Osteoblast (primary cell): ENCODE data around the gene TMEM183A. TPM values are rescaled to one million over a fixed set of nuclear protein-coding genes. Genes with fewer than 3 reads are reported as not detected.

ENCODE experiments used
- DNase-seq: peaks from one replicate; pipeline ENCODE4 v3.0.0; 2011; ENCODE audit warnings: low spot score, mixed read lengths; ENCODE audit not compliant: insufficient read length; ENCODE audit errors: missing footprints
- H2AFZ ChIP-seq: 2 replicates; pipeline ENCODE4 v1.6.0; 2011; ENCODE audit warnings: mild to moderate bottlenecking, low read length
- H3K27ac ChIP-seq: 2 replicates; pipeline ENCODE4 v1.5.1; 2011; ENCODE audit warnings: mild to moderate bottlenecking, low read depth, low read length, moderate library complexity
- H3K27me3 ChIP-seq: 2 replicates; pipeline ENCODE4 v1.6.0; 2012; ENCODE audit warnings: mild to moderate bottlenecking, control low read depth, inconsistent platforms, low read length, moderate library complexity; ENCODE audit not compliant: insufficient read depth
- H3K36me3 ChIP-seq: 2 replicates; pipeline ENCODE4 v1.5.1; 2011; ENCODE audit warnings: mild to moderate bottlenecking, low read length, control low read depth, moderate library complexity; ENCODE audit not compliant: insufficient read depth
- H3K4me1 ChIP-seq: 2 replicates; pipeline ENCODE4 v1.5.1; 2011; ENCODE audit warnings: mild to moderate bottlenecking, low read length, control low read depth, moderate library complexity; ENCODE audit not compliant: insufficient read depth
- H3K4me2 ChIP-seq: 2 replicates; pipeline ENCODE4 v1.6.0; 2011; ENCODE audit warnings: mild to moderate bottlenecking, low read length; ENCODE audit not compliant: insufficient read depth
- H3K4me3 ChIP-seq: fragments of 200-600 bp; sonication (generic); 3 replicates; pipeline ENCODE4 v1.5.1; 2012; ENCODE audit warnings: mild to moderate bottlenecking, low read length, inconsistent platforms; ENCODE audit not compliant: insufficient read depth
- H3K79me2 ChIP-seq: 2 replicates; pipeline ENCODE4 v1.6.0; 2012; ENCODE audit warnings: mild to moderate bottlenecking, low read length, control low read depth, inconsistent platforms; ENCODE audit not compliant: insufficient read depth
- H3K9me3 ChIP-seq: 2 replicates; pipeline ENCODE4 v1.5.1; 2011; ENCODE audit warnings: low read depth, low read length, control low read depth
- H4K20me1 ChIP-seq: 2 replicates; pipeline ENCODE4 v1.6.0; 2012; ENCODE audit warnings: mild to moderate bottlenecking, low read length, control low read depth; ENCODE audit not compliant: insufficient read depth
- CTCF ChIP-seq: IDR thresholded peaks from 2 replicates; pipeline ENCODE4 v1.5.1; 2011; ENCODE audit warnings: mild to moderate bottlenecking, low read depth, low read length, moderate library complexity; ENCODE audit errors: extremely low read depth
- total RNA-seq: library from RNA; depleted of rRNA; stranded (reverse); fragments of >200 nt; gene quantifications from 2 replicates; pipeline ENCODE4 v1.2.3, GENCODE V29; 2012

The TMEM183A gene
- total RNA-seq, 1 donor, result 118 TPM

- H3K9me3 ChIP-seq, result no peaks in the 10 kb centered on the region
- H3K79me2 ChIP-seq, result peaks cover 13% of the 10 kb centered on the region
- H4K20me1 ChIP-seq, result no peaks in the 10 kb centered on the region
- H3K4me2 ChIP-seq, result peak overlapping the region; percentile 92
- no peak for TF ChIP-seq CTCF
- H2AFZ ChIP-seq, result peak overlapping the region; percentile 92
- DNase-seq, result peak; percentile 80
- H3K27ac ChIP-seq, result peak overlapping the region; percentile 81
- H3K27me3 ChIP-seq, result no peaks in the 10 kb centered on the region
- H3K4me1 ChIP-seq, result peaks cover 38% of the 10 kb centered on the region
- peaks cover 32% of the 10 kb centered on the region for H3K36me3 ChIP-seq
- peak overlapping the region; percentile 98 for H3K4me3 ChIP-seq
These were observed 40.9 kb upstream of the TMEM183A start for GRCh38 chr1:202966006-202966898.

- Histone ChIP-seq H4K20me1 (no peaks in the 10 kb centered on the region), H3K79me2 (peaks cover 13% of the 10 kb centered on the region), H3K4me1 (peaks cover 38% of the 10 kb centered on the region), H3K4me2 (peak overlapping the region; percentile 79), H3K27me3 (peaks cover 7% of the 10 kb centered on the region), H3K27ac (no peak overlapping the region), H2AFZ (peak overlapping the region; percentile 99), H3K36me3 (peaks cover 17% of the 10 kb centered on the region), H3K4me3 (peak overlapping the region; percentile 98), H3K9me3 (no peaks in the 10 kb centered on the region)
- TF ChIP-seq CTCF, result no peak
- peak; percentile 82 for DNase-seq
These were observed 39.4 kb upstream of the TMEM183A start for GRCh38 chr1:202967684-202968281.

GRCh38 chr1:202968351-202968750 lies 38.8 kb upstream of the TMEM183A start:
- Histone ChIP-seq H3K4me1 (peaks cover 38% of the 10 kb centered on the region), H3K27me3 (peaks cover 9% of the 10 kb centered on the region), H4K20me1 (no peaks in the 10 kb centered on the region), H3K36me3 (peaks cover 12% of the 10 kb centered on the region), H3K9me3 (no peaks in the 10 kb centered on the region), H3K79me2 (peaks cover 13% of the 10 kb centered on the region), H3K4me3 (no peak overlapping the region), H3K27ac (no peak overlapping the region), H3K4me2 (peak overlapping the region; percentile 79), H2AFZ (peak overlapping the region; percentile 99)
- TF ChIP-seq CTCF, result no peak
- DNase-seq, result no peak

- no peaks in the 10 kb centered on the region for H4K20me1 ChIP-seq
- H3K4me2 ChIP-seq, result peak overlapping the region; percentile 53
- peaks cover 38% of the 10 kb centered on the region for H3K4me1 ChIP-seq
- H3K4me3 ChIP-seq, result no peak overlapping the region
- peak; percentile 96 for DNase-seq
- peaks cover 6% of the 10 kb centered on the region for H3K36me3 ChIP-seq
- TF ChIP-seq CTCF, result peak; percentile 82
- H3K27me3 ChIP-seq, result peaks cover 13% of the 10 kb centered on the region
- no peak overlapping the region for H3K27ac ChIP-seq
- peak overlapping the region; percentile 91 for H2AFZ ChIP-seq
- no peaks in the 10 kb centered on the region for H3K9me3 ChIP-seq
- peaks cover 13% of the 10 kb centered on the region for H3K79me2 ChIP-seq
These were observed 38.3 kb upstream of the TMEM183A start for GRCh38 chr1:202968895-202969295.
